ENCODE data around the gene KLF4. TPM values are rescaled to one million over a fixed set of nuclear protein-coding genes. Genes with fewer than 3 reads are reported as not detected.

Gene KLF4
- polyA plus RNA-seq, 1 of the 3 experiments (the other 2 are of a cell fraction) = 7.2 TPM

DNA sequence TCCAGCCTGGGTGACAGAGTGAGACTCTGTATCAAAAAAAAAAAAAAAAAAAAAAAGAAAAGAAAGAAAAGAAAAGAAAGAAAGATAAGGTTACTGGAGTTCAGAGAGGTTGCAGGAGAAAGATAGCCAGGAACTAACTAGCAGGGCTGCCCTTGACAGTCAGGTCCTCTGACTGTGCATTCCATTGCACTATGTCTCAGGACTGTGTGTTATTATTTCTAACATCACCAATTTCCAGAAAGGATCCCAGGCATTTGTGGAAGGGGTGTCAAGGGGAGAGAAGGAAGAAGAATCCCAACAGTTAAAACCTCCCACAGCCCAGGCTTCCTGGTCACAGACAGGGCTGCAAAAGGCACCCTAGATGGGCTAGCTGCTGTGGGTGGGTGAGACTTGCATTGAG lies 25.1 kb downstream of the KLF4 start:
- no peak for DNase-seq
- Histone ChIP-seq H3K36me3 (replicated peaks in 1 of 2; ENCODE audit: control insufficient read depth in 1 of 2, insufficient read depth in 2 of 2, low read length in 1 of 2) (no peaks in the 10 kb centered on the region), H3K4me2 (no peak overlapping the region), H4K20me1 (ENCODE audit: insufficient read depth) (no peaks in the 10 kb centered on the region), H3K4me1 (ENCODE audit: control insufficient read depth in 1 of 2, insufficient read depth in 2 of 2, low read depth in 1 of 2, low read length in 1 of 2) (no peaks in the 10 kb centered on the region; a peak in 1 of 4 replicates), H3K79me2 (ENCODE audit: insufficient read depth) (no peaks in the 10 kb centered on the region), H3K27ac (ENCODE audit: low read depth in 2 of 2, low read length in 1 of 2) (no peak overlapping the region), H3K4me3 (ENCODE audit: low read depth in 2 of 2, low read length in 1 of 2) (no peak overlapping the region), H3K27me3 (ENCODE audit: insufficient read depth) (peaks cover 32% of the 10 kb centered on the region), H3K9me2 (no peaks in the 10 kb centered on the region), H3K9me3 (no peaks in the 10 kb centered on the region), H2AFZ (ENCODE audit: low read depth) (no peak overlapping the region), H3F3A (replicated peaks; ENCODE audit: insufficient read depth) (no peaks in the 10 kb centered on the region), H3K9ac (no peak overlapping the region)
- CTCF ChIA-PET = interaction anchor here (0.9 to 4.3 kb wide), 6 partner anchors 17 to 1131 kb away, joined by 3 to 49 read pairs (median 4); no protein-coding TSS in a partner anchor
- TF ChIP-seq NRF1 (IDR thresholded peaks at IDR 0.05; ENCODE audit: low read depth, low read length) = no peak
- no peak for TF ChIP-seq RXRA (IDR thresholded peaks at IDR 0.05; ENCODE audit: borderline replicate concordance, low read depth)
- no peak for TF ChIP-seq YY1 (IDR thresholded peaks at IDR 0.05; ENCODE audit: low read depth)
- TF ChIP-seq GABPA (IDR thresholded peaks at IDR 0.05; ENCODE audit: low read depth) = no peak
- no peak for TF ChIP-seq GATA2 (CRISPR knock-in tag; IDR thresholded peaks at IDR 0.05)
- TF ChIP-seq, protein P1, sequence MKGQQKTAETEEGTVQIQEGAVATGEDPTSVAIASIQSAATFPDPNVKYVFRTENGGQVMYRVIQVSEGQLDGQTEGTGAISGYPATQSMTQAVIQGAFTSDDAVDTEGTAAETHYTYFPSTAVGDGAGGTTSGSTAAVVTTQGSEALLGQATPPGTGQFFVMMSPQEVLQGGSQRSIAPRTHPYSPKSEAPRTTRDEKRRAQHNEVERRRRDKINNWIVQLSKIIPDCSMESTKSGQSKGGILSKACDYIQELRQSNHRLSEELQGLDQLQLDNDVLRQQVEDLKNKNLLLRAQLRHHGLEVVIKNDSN (IDR thresholded peaks at IDR 0.05; ENCODE audit: borderline replicate concordance, low read depth) = no peak
- POLR2A ChIA-PET = no interaction called here

DNA sequence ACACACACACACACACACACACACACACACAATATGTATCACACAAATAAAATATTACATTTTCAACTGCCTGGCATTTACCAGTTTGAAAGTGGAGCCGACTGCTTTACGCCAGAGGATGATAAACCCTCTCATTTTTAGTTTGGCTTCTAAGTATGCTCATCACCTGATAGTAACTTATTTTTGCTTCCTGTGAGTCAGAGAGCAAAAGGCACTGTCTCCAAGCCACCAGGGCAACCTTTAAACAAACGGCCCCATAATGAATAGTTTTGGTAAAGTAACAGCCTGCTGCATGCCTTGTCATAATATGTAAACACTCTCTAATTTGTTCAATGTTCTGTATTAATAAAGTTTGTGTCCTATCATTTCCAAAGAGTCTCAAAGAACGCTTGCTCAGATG lies 26.9 kb downstream of the KLF4 start:
- CTCF ChIA-PET = interaction anchor here (1.2 to 4.3 kb wide), 2 partner anchors 38 to 1104 kb away, joined by 7 to 49 read pairs; no protein-coding TSS in a partner anchor
- H4K20me1 ChIP-seq (ENCODE audit: insufficient read depth) = no peaks in the 10 kb centered on the region
- H3K9me2 ChIP-seq = no peaks in the 10 kb centered on the region
- no peaks in the 10 kb centered on the region; a peak in 1 of 4 replicates for H3K4me1 ChIP-seq (ENCODE audit: control insufficient read depth in 1 of 2, insufficient read depth in 2 of 2, low read depth in 1 of 2, low read length in 1 of 2)
- no peak overlapping the region for H3K9ac ChIP-seq
- H3K79me2 ChIP-seq (ENCODE audit: insufficient read depth) = no peaks in the 10 kb centered on the region
- TF ChIP-seq TCF12 (IDR thresholded peaks at IDR 0.05) (no peak), MXI1 (IDR thresholded peaks at IDR 0.05; ENCODE audit: low read depth, low read length) (no peak)
- H3F3A ChIP-seq (replicated peaks; ENCODE audit: insufficient read depth) = no peaks in the 10 kb centered on the region
- POLR2A ChIA-PET = no interaction called here
- no peaks in the 10 kb centered on the region for H3K9me3 ChIP-seq
- no peak overlapping the region for H3K27ac ChIP-seq (ENCODE audit: low read depth in 2 of 2, low read length in 1 of 2)
- H2AFZ ChIP-seq (ENCODE audit: low read depth) = no peak overlapping the region
- H3K4me2 ChIP-seq = no peak overlapping the region
- DNase-seq = no peak
- H3K36me3 ChIP-seq (replicated peaks in 1 of 2; ENCODE audit: control insufficient read depth in 1 of 2, insufficient read depth in 2 of 2, low read length in 1 of 2) = no peaks in the 10 kb centered on the region
- no peak overlapping the region for H3K4me3 ChIP-seq (ENCODE audit: low read depth in 2 of 2, low read length in 1 of 2)
- 22% methylated on average over 4 of the region's 4 CpGs for WGBS (ENCODE audit: low lambda C conversion rate)
- peaks cover 29% of the 10 kb centered on the region for H3K27me3 ChIP-seq (ENCODE audit: insufficient read depth)

DNA sequence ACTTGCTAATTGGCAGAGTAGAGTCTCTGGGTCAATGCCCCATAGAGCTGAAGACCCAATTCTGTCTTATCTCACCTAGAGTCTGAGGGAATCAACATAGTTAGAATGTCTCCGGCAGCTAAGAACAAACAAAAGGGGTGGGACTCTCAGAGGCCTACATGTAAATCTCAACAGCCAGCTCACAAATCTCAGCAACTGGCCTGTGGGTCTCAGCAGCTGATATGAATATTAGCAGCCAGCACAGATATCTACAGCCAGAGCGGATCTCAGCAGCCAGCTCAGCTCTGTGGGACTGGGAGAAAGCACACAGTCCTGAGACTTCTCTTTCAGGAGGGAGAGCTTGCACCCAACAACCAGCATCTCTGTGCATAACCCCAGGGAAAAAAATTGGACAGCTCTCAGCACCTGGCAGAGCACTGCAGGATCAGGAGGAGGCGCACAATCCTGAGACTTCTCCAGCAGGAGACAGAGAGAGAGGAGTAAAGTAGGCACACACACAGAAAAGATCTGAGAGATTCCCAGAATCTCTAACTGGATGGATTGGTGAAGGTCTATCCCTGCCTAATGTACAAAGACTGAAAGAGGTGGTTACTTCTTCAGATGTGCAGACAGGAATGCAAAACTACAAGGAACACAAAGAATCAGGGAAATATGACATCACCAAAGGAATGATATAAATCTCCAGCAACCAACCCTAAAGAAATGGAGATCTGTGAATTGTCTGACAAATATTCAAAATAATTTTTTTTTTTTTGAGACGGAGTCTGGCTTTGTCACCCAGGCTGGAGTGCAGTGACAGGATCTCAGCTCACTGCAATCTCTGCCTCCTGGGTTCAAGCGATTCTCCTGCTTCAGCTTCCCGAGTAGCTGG lies 29.2 kb downstream of the KLF4 start:
- ChIA-PET POLR2A (interaction anchor here (0.6 kb wide), 1 partner anchor 1786 kb away, joined by 3 read pairs; no protein-coding TSS in a partner anchor), CTCF (interaction anchor here (1.6 to 1.9 kb wide), 2 partner anchors 27 to 35 kb away, joined by 5 to 7 read pairs; no protein-coding TSS in a partner anchor)
- H4K20me1 ChIP-seq (ENCODE audit: insufficient read depth) = no peaks in the 10 kb centered on the region
- TF ChIP-seq, protein P2, sequence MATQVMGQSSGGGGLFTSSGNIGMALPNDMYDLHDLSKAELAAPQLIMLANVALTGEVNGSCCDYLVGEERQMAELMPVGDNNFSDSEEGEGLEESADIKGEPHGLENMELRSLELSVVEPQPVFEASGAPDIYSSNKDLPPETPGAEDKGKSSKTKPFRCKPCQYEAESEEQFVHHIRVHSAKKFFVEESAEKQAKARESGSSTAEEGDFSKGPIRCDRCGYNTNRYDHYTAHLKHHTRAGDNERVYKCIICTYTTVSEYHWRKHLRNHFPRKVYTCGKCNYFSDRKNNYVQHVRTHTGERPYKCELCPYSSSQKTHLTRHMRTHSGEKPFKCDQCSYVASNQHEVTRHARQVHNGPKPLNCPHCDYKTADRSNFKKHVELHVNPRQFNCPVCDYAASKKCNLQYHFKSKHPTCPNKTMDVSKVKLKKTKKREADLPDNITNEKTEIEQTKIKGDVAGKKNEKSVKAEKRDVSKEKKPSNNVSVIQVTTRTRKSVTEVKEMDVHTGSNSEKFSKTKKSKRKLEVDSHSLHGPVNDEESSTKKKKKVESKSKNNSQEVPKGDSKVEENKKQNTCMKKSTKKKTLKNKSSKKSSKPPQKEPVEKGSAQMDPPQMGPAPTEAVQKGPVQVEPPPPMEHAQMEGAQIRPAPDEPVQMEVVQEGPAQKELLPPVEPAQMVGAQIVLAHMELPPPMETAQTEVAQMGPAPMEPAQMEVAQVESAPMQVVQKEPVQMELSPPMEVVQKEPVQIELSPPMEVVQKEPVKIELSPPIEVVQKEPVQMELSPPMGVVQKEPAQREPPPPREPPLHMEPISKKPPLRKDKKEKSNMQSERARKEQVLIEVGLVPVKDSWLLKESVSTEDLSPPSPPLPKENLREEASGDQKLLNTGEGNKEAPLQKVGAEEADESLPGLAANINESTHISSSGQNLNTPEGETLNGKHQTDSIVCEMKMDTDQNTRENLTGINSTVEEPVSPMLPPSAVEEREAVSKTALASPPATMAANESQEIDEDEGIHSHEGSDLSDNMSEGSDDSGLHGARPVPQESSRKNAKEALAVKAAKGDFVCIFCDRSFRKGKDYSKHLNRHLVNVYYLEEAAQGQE (IDR thresholded peaks at IDR 0.05; ENCODE audit: low read depth, low read length) = peak; percentile 42; the same call in 1 of the 2 replicates
- TF ChIP-seq POLR2AphosphoS5 (IDR thresholded peaks at IDR 0.05; ENCODE audit: low read depth, low read length) (no peak), RAD21 (IDR thresholded peaks at IDR 0.05; ENCODE audit: low read length) (no peak), NFIC (IDR thresholded peaks at IDR 0.05; ENCODE audit: borderline replicate concordance) (no peak), EP300 (IDR thresholded peaks at IDR 0.05; ENCODE audit: borderline replicate concordance in 1 of 2, low read depth in 1 of 2, low read length in 1 of 2) (no peak)
- TF ChIP-seq, protein P3, sequence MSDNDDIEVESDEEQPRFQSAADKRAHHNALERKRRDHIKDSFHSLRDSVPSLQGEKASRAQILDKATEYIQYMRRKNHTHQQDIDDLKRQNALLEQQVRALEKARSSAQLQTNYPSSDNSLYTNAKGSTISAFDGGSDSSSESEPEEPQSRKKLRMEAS (IDR thresholded peaks at IDR 0.05; ENCODE audit: low read depth) = no peak
- H3F3A ChIP-seq (replicated peaks; ENCODE audit: insufficient read depth) = no peaks in the 10 kb centered on the region
- H3K4me3 ChIP-seq (ENCODE audit: low read depth in 2 of 2, low read length in 1 of 2) = no peak overlapping the region
- H3K27ac ChIP-seq (ENCODE audit: low read depth in 2 of 2, low read length in 1 of 2) = no peak overlapping the region
- no peaks in the 10 kb centered on the region for H3K36me3 ChIP-seq (replicated peaks in 1 of 2; ENCODE audit: control insufficient read depth in 1 of 2, insufficient read depth in 2 of 2, low read length in 1 of 2)
- peaks cover 34% of the 10 kb centered on the region for H3K27me3 ChIP-seq (ENCODE audit: insufficient read depth)
- WGBS (ENCODE audit: low lambda C conversion rate) = 14% methylated on average over 5 of the region's 6 CpGs
- H3K9me2 ChIP-seq = no peaks in the 10 kb centered on the region
- no peak overlapping the region for H3K9ac ChIP-seq
- no peaks in the 10 kb centered on the region for H3K79me2 ChIP-seq (ENCODE audit: insufficient read depth)
- DNase-seq = no peak
- no peak overlapping the region for H3K4me2 ChIP-seq
- H3K4me1 ChIP-seq (ENCODE audit: control insufficient read depth in 1 of 2, insufficient read depth in 2 of 2, low read depth in 1 of 2, low read length in 1 of 2) = no peaks in the 10 kb centered on the region
- H2AFZ ChIP-seq (ENCODE audit: low read depth) = no peak overlapping the region
- H3K9me3 ChIP-seq = no peaks in the 10 kb centered on the region
